Pancreas (tissue), 10 donors: Measurements from ENCODE around the gene SH3D19. TPM values are rescaled to one million over a fixed set of nuclear protein-coding genes. Genes with fewer than 3 reads are reported as not detected.
"Not testable (repeated sequence)": the region's sequence is repeated elsewhere in the genome, so short reads cannot be mapped to it uniquely, and the experiment has no call there.

Experiments used
- ATAC-seq, 4 donors: fragments of 200-7000 bp; cut with Tn5 transposase; one replicate each; pipeline versions ENCODE4 v1.8.0 to v1.9.1; 2020; ENCODE audit warnings: mild to moderate bottlenecking in 4 of 4, moderate library complexity in 4 of 4
- DNase-seq, 6 donors: peaks; one replicate each; pipeline ENCODE4 v3.0.0-alpha.2; 2020
- FAIRE-seq: peaks from 2 replicates; lab custom pipeline; 2012; peaks lifted over from hg19 to GRCh38; lab: Jason Lieb, UNC
- H3K27ac ChIP-seq, 4 donors: fragments of 200-600 bp; sonication (generic); 1 replicate in 3 of 4; 2 replicates in 1 of 4; pipeline versions ENCODE4 v1.5.0 to v1.8.0; 2020
- H3K27me3 ChIP-seq, 4 donors: fragments of 200-600 bp; one replicate each; pipeline ENCODE4 v1.8.0; 2021
- H3K36me3 ChIP-seq, 3 donors: fragments of 200-600 bp; sonication (generic) in 1 of 3; one replicate each; pipeline versions ENCODE4 v1.5.0 to v1.8.0; 2020 to 2021
- H3K4me1 ChIP-seq, 3 donors: fragments of 200-600 bp; one replicate each; pipeline ENCODE4 v1.8.0; 2021
- H3K4me3 ChIP-seq, 4 donors: fragments of 200-600 bp; sonication (generic) in 2 of 4; one replicate each; pipeline versions ENCODE4 v1.5.0 to v1.8.0; 2020 to 2021
- H3K9me3 ChIP-seq, 4 donors: fragments of 200-600 bp; one replicate each; pipeline ENCODE4 v1.8.0; 2021
- WGBS, 2 donors: extraction: QIAGEN DNeasy Blood & Tissue Kit; methylation state at CpG; one replicate each; pipeline ENCODE4 v1.1.7; 2013; 5-methylcytosine and 5-hydroxymethylcytosine counted together
- intact Hi-C, 3 donors: fragments of 100-400 bp; cut with DNase I; formaldehyde crosslinking; loops; one replicate each; pipeline versions ENCODE4 v1.11.1 to v1.14.2; 2022
- polyA plus RNA-seq, 2 donors: library from polyadenylated mRNA; stranded (reverse); fragments of 200-250 nt; gene quantifications; one replicate each; pipeline ENCODE4 v1.2.3, GENCODE V29; 2013
- total RNA-seq, 6 donors: library from RNA; stranded (reverse); fragmentation: NEBNext Ultra II Directional in 4 of 6; extraction: Animal tissue kit (Norgen Biotek cat#: 25700) in 4 of 6; gene quantifications; one replicate each; pipeline versions ENCODE4 v1.2.1 to v1.2.4, GENCODE V29; 2021 to 2023
- TF ChIP-seq, protein P1 (sequence below), 4 donors: fragments of 200-600 bp; sonication (generic) in 3 of 4; IDR thresholded peaks; one replicate each; pipeline versions ENCODE4 v1.5.0 to v1.8.0; 2021; ENCODE audit warnings: antibody characterized with exemption in 4 of 4
- donor health status: healthy with polysubstance abuse.
- donor health status: DM: no; HTN: no; CAD: no; lungs with moderate emphysema.
- donor health status: DM: no; HTN: no; CAD: no.
- donor health status: control.
- donor health status: control.
- donor health status: Bipolar disorder and iron deficiency.
- donor health status: DM: yes; HTN: yes; CAD: no.
- donor health status: DM: no; HTN: no; CAD: no.
- donor health status: DM: no; HTN: no; CAD: no.
- donor health status: DM: yes; HTN: yes; CAD: no.

SH3D19 gene
- total and polyA plus RNA-seq, 8 donors = 11.9 to 34.5 (median 12.9) TPM

DNA sequence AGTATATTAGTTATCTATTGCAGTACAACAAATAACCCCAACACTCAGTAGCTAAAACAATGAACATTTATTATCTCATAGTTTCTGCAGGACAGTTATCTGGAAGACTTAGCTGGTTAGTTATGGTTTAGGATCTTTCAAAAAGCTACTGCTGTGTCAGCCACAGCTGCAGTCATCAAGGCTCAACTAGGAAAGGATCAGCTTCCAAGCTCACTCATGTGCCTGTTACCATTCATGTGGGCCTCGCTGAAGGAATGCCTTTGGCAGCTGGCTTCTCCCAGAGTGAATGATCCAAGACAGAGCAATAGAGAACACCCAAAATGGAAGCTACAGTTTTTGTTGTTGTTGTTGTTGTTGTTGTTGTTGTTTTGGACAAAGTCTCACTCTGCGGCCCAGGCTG lies 62.0 kb downstream of the SH3D19 start:
- Histone ChIP-seq H3K4me1 (no peaks in the 10 kb centered on the region), H3K27ac (no peak overlapping the region), H3K36me3 (no peaks in the 10 kb centered on the region), H3K4me3 (no peak overlapping the region), H3K9me3 (no peaks in the 10 kb centered on the region), H3K27me3 (no peaks in the 10 kb centered on the region)
- FAIRE-seq (no peak), DNase-seq (no peak), ATAC-seq (no peak)
- WGBS, 2 donors = 93 to 98% methylated on average over 2 of the region's 2 CpGs
- intact Hi-C loops = no loop called here
- TF ChIP-seq, protein P1, sequence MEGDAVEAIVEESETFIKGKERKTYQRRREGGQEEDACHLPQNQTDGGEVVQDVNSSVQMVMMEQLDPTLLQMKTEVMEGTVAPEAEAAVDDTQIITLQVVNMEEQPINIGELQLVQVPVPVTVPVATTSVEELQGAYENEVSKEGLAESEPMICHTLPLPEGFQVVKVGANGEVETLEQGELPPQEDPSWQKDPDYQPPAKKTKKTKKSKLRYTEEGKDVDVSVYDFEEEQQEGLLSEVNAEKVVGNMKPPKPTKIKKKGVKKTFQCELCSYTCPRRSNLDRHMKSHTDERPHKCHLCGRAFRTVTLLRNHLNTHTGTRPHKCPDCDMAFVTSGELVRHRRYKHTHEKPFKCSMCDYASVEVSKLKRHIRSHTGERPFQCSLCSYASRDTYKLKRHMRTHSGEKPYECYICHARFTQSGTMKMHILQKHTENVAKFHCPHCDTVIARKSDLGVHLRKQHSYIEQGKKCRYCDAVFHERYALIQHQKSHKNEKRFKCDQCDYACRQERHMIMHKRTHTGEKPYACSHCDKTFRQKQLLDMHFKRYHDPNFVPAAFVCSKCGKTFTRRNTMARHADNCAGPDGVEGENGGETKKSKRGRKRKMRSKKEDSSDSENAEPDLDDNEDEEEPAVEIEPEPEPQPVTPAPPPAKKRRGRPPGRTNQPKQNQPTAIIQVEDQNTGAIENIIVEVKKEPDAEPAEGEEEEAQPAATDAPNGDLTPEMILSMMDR (IDR thresholded peaks at IDR 0.05) = no peak

DNA sequence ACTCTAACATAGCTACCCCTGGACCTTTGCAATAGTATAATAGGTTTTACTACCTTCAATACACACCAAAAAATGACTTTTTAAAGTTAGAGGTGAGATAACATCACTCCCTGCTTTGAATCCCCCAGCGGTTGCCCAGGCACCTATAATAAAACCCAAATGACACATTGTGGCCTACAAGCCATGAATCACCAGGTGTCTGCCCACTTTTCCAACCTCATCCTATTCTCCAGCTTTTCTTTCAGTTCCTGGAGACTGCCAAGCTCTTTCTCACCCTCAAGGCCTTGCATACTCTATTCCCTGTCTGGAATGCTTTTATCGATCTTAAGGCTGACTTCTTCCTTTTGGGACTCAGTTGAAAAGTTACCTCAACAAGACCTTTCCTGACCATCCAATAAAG lies 64.9 kb downstream of the SH3D19 start:
- no peak for FAIRE-seq

DNA sequence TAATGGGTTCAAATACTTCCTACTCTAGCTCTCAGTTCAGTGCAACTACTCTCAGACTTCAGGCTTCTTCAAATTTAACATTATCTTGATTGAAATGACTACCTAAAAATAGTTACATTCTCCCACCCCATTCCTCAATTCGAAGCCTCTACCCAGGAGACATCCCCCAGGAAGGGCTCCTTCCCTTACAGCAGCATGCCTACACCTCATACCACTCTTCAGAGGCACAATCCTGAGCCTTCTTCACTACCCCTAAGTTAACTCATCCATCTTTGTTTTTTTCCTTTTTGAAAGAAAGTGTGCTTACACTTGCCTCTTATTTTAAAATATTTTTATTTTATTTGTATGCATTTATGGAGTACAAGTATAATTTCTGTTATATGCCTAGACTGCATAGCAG lies 65.7 kb downstream of the SH3D19 start:
- no peaks in the 10 kb centered on the region for H3K36me3 ChIP-seq
- no peaks in the 10 kb centered on the region for H3K4me1 ChIP-seq
- ATAC-seq (no peak), DNase-seq (no peak), FAIRE-seq (no peak)
- 86 to 92% methylated on average over 1 of the region's 1 CpG for WGBS, 2 donors
- intact Hi-C loops = no loop called here
- no peaks in the 10 kb centered on the region for H3K27me3 ChIP-seq
- no peaks in the 10 kb centered on the region for H3K9me3 ChIP-seq
- no peak overlapping the region for H3K27ac ChIP-seq
- TF ChIP-seq, protein P1 (IDR thresholded peaks at IDR 0.05) = no peak
- no peak overlapping the region for H3K4me3 ChIP-seq

More for the DNA sequence above, 64.9 kb downstream of the SH3D19 start:
- ATAC-seq = no peak
- Histone ChIP-seq H3K4me1 (no peaks in the 10 kb centered on the region), H3K36me3 (no peaks in the 10 kb centered on the region), H3K27me3 (no peaks in the 10 kb centered on the region), H3K4me3 (no peak overlapping the region), H3K9me3 (no peaks in the 10 kb centered on the region), H3K27ac (no peak overlapping the region)
- 99 to 100% methylated on average over 2 of the region's 2 CpGs for WGBS, 2 donors
- DNase-seq = no peak
- intact Hi-C loops = no loop called here
- TF ChIP-seq, protein P1 (IDR thresholded peaks at IDR 0.05) = no peak

DNA sequence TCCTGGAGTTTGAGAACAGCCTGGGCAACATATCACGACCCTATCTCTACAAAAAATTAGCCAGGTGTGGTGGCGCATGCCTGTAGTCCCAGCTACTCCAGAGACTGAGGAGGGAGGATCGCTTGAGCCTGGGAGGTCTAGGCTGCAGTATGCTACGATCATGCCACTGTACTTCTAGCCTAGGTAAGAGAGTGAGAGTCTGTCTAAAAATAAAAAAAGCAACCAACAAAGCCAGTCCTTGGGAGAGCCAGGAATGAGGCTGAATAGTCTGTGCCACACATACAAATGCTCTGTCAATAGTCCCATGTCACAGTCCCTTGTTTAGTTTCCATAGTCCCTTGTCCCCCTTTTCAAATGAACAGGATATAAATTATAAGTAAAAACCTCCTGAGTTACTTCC lies 67.7 kb downstream of the SH3D19 start:
- Histone ChIP-seq H3K27ac (no peak overlapping the region), H3K4me3 (no peak overlapping the region), H3K4me1 (no peaks in the 10 kb centered on the region), H3K27me3 (no peaks in the 10 kb centered on the region), H3K9me3 (no peaks in the 10 kb centered on the region), H3K36me3 (no peaks in the 10 kb centered on the region)
- WGBS, 2 donors = 82 to 87% methylated on average over 4 of the region's 4 CpGs
- intact Hi-C loops = no loop called here
- TF ChIP-seq, protein P1 (IDR thresholded peaks at IDR 0.05) = no peak
- no peak for ATAC-seq
- DNase-seq = no peak
- no peak for FAIRE-seq

DNA sequence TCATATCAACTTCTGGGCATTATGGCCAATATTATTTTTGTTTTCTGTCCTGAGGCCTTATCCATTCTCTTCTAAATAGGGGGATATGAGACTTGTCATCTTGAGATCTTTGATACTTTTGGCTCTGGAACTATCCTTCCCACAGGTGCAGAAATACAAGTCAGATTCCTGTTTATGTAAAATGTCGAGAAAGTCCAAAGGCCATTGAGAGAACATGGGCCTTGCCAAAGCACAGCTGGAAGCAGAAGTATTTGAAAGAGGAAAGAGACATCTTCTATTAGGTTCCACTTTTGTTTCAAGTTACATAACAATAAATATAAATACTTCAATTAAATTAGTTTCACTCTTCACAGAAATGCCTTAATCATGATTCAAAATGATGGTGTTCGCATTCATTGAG lies 69.3 kb downstream of the SH3D19 start:
- FAIRE-seq (no peak), DNase-seq (no peak), ATAC-seq (peak in 3 of 4 donors; percentile 37 to 58 (median 40))
- no peaks in the 10 kb centered on the region for H3K4me1 ChIP-seq
- 61 to 65% methylated on average over 2 of the region's 2 CpGs for WGBS, 2 donors
- no peak overlapping the region for H3K27ac ChIP-seq
- no peaks in the 10 kb centered on the region for H3K36me3 ChIP-seq
- TF ChIP-seq, protein P1 (IDR thresholded peaks at IDR 0.05) = no peak
- no peak overlapping the region for H3K4me3 ChIP-seq
- H3K9me3 ChIP-seq = no peaks in the 10 kb centered on the region
- intact Hi-C loops = no loop called here
- no peaks in the 10 kb centered on the region for H3K27me3 ChIP-seq

DNA sequence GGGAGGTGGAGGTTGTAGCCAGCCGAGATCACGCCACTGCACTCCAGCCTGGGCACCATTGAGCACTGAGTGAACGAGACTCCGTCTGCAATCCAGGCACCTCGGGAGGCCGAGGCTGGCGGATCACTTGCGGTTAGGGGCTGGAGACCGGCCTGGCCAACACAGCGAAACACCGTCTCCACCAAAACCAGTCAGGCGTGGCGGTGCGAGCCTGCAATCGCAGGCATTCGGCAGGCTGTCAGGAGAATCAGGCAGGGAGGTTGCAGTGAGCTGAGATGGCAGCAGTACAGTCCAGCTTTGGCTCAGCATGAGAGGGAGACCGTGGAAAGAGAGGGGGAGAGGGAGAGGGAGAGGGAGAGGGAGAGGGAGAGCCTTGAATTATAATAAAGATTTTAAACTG lies 69.7 kb downstream of the SH3D19 start:
- FAIRE-seq, H3K27me3 ChIP-seq, H3K27ac ChIP-seq, intact Hi-C loops, H3K4me1 ChIP-seq, H3K36me3 ChIP-seq, DNase-seq, ATAC-seq, H3K4me3 ChIP-seq, H3K9me3 ChIP-seq: not testable (repeated sequence)
- 93 to 99% methylated on average over 14 to 17 of the region's 17 CpGs for WGBS, 2 donors

DNA sequence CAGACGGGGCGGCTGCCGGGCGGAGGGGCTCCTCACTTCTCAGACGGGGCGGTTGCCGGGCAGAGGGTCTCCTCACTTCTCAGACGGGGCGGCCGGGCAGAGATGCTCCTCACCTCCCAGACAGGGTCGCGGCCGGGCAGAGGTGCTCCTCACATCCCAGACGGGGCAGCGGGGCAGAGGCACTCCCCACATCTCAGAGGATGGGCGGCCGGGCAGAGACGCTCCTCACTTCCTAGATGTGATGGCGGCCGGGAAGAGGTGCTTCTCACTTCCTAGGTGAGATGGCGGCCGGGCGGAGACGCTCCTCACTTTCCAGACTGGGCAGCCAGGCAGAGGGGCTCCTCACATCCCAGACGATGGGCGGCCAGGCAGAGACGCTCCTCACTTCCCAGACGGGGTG lies 70.2 kb downstream of the SH3D19 start:
- DNase-seq, H3K27ac ChIP-seq, H3K9me3 ChIP-seq, H3K27me3 ChIP-seq, H3K36me3 ChIP-seq, H3K4me1 ChIP-seq, intact Hi-C loops, FAIRE-seq, H3K4me3 ChIP-seq, ATAC-seq: not testable (repeated sequence)
- 98 to 99% methylated on average over 11 to 14 of the region's 28 CpGs for WGBS, 2 donors
